ENCODE data around the gene PIK3R6.

Gene PIK3R6

GRCh38 chr17:8894202-8894671 is 26.8 kb upstream of the PIK3R6 start:
- no peak for DNase-seq (ENCODE audit: low read depth in 3 of 3)

- no peak for DNase-seq (ENCODE audit: low read depth in 3 of 3)
Observed at GRCh38 chr17:8893621-8894201, 26.2 kb upstream of the PIK3R6 start.

- DNase-seq (ENCODE audit: low read depth in 3 of 3) = no peak
Observed at GRCh38 chr17:8893059-8893458, 25.6 kb upstream of the PIK3R6 start.

- DNase-seq (ENCODE audit: low read depth in 3 of 3) = no peak
Observed at GRCh38 chr17:8892338-8892690, 24.8 kb upstream of the PIK3R6 start.

GRCh38 chr17:8890671-8891070 is 23.2 kb upstream of the PIK3R6 start:
- DNase-seq (ENCODE audit: low read depth in 3 of 3) = no peak

- no peak for DNase-seq (ENCODE audit: low read depth in 3 of 3)
Observed at GRCh38 chr17:8889458-8890210, 22.2 kb upstream of the PIK3R6 start.

- DNase-seq (ENCODE audit: low read depth in 3 of 3) = no peak
Observed at GRCh38 chr17:8888704-8889302, 21.3 kb upstream of the PIK3R6 start.

- no peak for DNase-seq (ENCODE audit: low read depth in 3 of 3)
Observed at GRCh38 chr17:8887834-8888703, 20.6 kb upstream of the PIK3R6 start.

GRCh38 chr17:8887301-8887700 is 19.8 kb upstream of the PIK3R6 start:
- DNase-seq (ENCODE audit: low read depth in 3 of 3) = no peak

GRCh38 chr17:8885967-8886684 is 18.7 kb upstream of the PIK3R6 start:
- no peak for DNase-seq (ENCODE audit: low read depth in 3 of 3)

- peak in 2 of 3 experiments; percentile 16 to 17 for DNase-seq (ENCODE audit: low read depth in 3 of 3)
Observed at GRCh38 chr17:8885163-8885966, 17.9 kb upstream of the PIK3R6 start.

GRCh38 chr17:8884336-8884990 is 17.0 kb upstream of the PIK3R6 start:
- no peak for DNase-seq (ENCODE audit: low read depth in 3 of 3)

- DNase-seq (ENCODE audit: low read depth in 3 of 3) = no peak
Observed at GRCh38 chr17:8883353-8883752, 15.9 kb upstream of the PIK3R6 start.

GRCh38 chr17:8881606-8882005 is 14.1 kb upstream of the PIK3R6 start:
- no peak for DNase-seq (ENCODE audit: low read depth in 3 of 3)

- DNase-seq (ENCODE audit: low read depth in 3 of 3) = no peak
Observed at GRCh38 chr17:8880466-8880865, 13.0 kb upstream of the PIK3R6 start.

- no peak for DNase-seq (ENCODE audit: low read depth in 3 of 3)
Observed at GRCh38 chr17:8879410-8879809, 11.9 kb upstream of the PIK3R6 start.

GRCh38 chr17:8877984-8878383 is 10.5 kb upstream of the PIK3R6 start:
- DNase-seq (ENCODE audit: low read depth in 3 of 3) = no peak

- DNase-seq (ENCODE audit: low read depth in 3 of 3) = no peak
Observed at GRCh38 chr17:8875957-8876356, 8.5 kb upstream of the PIK3R6 start.

- DNase-seq (ENCODE audit: low read depth in 3 of 3) = no peak
Observed at GRCh38 chr17:8875436-8875835, 8.0 kb upstream of the PIK3R6 start.

All from stimulated activated CD4-positive, alpha-beta T cell treated with anti-CD3 and anti-CD28 coated beads, TNF-alpha, amount 100 ng/mL, for 4 hours (primary cell).